AG04449 (cell line): ENCODE measurements around the gene THSD4.

Source experiments
- CTCF ChIA-PET: fragments of 350-600 bp; formaldehyde crosslinking; extraction: SDS; loops from one replicate; lab custom pipeline; 2021; ENCODE audit warnings: antibody characterized with exemption; lab: Yijun Ruan, JAX
- POLR2A ChIA-PET: fragments of 400-600, 350-600 bp; formaldehyde crosslinking; extraction: SDS; loops from one replicate; lab custom pipeline; 2020; ENCODE audit warnings: antibody characterized with exemption, inconsistent platforms; lab: Yijun Ruan, JAX
- DNase-seq: peaks from one replicate; pipeline ENCODE4 v3.0.0-alpha.2; 2010; ENCODE audit warnings: low read depth, low spot score
- H3K4me3 ChIP-seq: 2 replicates; pipeline ENCODE4 v1.5.1; 2011; ENCODE audit warnings: low read depth, mild to moderate bottlenecking, control low read depth, low read length
- CTCF ChIP-seq: IDR thresholded peaks from one replicate; pipeline ENCODE4 v1.5.1; 2011; ENCODE audit warnings: mild to moderate bottlenecking, moderate library complexity, low read length, control low read depth, inconsistent platforms; ENCODE audit not compliant: insufficient read depth; ENCODE audit errors: missing control alignments

Gene THSD4

DNA sequence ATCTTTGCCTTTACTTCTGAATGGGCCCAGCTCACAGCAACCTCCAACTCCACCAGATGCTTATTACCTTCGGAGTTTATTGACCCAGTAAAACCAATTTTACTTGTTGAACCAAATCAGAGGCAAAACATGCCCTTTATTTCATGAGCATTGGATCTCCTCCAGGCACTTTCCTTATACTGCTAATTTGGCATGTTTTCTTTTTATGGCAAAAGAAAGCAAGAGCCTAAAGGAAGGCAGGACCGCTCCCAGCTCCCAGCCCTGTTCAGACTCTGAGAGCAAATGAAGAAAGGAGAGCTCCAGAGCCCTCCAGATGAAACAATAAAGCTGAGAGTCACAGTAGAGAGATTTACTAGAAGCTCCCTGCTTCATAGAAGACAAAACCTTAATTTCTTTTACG lies 613.6 kb downstream of the THSD4 start:
- no peak for DNase-seq
- ChIA-PET CTCF (interaction anchor here (0.6 to 9.4 kb wide), 14 partner anchors 11 to 283 kb away, joined by 3 to 111 read pairs (median 6); no protein-coding TSS in a partner anchor), POLR2A (no interaction called here)
- TF ChIP-seq CTCF: no peak
- H3K4me3 ChIP-seq: no peak overlapping the region

- no peak for TF ChIP-seq CTCF
- CTCF ChIA-PET: interaction anchor here (0.6 to 9.4 kb wide), 15 partner anchors 12 to 428 kb away, joined by 3 to 111 read pairs (median 5); no protein-coding TSS in a partner anchor
- POLR2A ChIA-PET: no interaction called here
- no peak for DNase-seq
- no peak overlapping the region for H3K4me3 ChIP-seq
Observed at GRCh38 chr15:71729319-71729718, 614.0 kb downstream of the THSD4 start.

GRCh38 chr15:71730277-71731144 lies 615.2 kb downstream of the THSD4 start:
- H3K4me3 ChIP-seq: no peak overlapping the region
- peak; percentile 83 for TF ChIP-seq CTCF
- DNase-seq: no peak
- ChIA-PET POLR2A (no interaction called here), CTCF (interaction anchor here (0.6 to 9.4 kb wide), 32 partner anchors 11 to 1942 kb away, joined by 3 to 111 read pairs (median 4); no protein-coding TSS in a partner anchor)

DNA sequence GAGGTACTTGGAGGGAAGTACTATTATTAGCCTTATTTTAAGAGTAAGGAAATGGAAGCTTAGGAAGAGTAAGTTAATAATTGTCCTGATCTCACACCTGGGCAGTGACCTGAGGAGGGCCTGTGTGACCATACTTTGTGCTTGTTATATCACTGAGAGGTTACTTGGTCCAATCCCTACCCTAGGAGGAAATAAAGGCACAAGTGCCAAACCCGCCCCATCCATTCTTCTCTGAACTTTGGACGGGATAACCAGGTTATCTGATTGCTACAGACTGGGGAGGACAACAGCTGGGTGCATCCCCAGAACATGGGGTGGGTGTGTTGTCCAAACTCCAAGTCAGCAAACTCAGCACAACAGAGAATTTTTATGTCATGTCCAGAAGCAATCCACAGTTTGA lies 617.4 kb downstream of the THSD4 start:
- no peak for TF ChIP-seq CTCF
- no peak for DNase-seq
- ChIA-PET POLR2A (no interaction called here), CTCF (interaction anchor here (0.7 to 9.4 kb wide), 11 partner anchors 9 to 289 kb away, joined by 3 to 111 read pairs (median 5); no protein-coding TSS in a partner anchor)
- H3K4me3 ChIP-seq: no peak overlapping the region

DNA sequence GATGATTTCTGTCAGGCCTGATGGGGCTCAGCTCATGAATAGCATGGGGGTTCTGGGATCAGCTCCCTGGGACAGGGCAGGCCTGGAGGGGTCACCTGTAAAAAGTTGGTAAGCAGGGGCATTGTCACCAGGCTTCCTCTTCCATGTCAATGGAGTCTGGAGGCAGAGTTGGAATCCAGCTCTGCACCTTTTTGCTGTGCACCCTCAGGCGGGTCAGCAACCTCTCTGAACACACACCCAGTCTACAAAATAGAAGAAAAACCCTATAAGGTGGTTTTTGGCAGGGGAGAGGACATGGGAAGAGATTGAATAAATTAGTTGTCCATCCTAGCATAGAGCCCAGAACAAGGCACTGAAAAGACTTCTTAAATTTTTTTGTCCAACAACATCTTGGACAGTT lies 617.9 kb downstream of the THSD4 start:
- no peak overlapping the region for H3K4me3 ChIP-seq
- no peak for DNase-seq
- CTCF ChIA-PET: interaction anchor here (0.7 to 9.4 kb wide), 10 partner anchors 8 to 290 kb away, joined by 3 to 111 read pairs (median 6); no protein-coding TSS in a partner anchor
- POLR2A ChIA-PET: no interaction called here
- no peak for TF ChIP-seq CTCF

DNA sequence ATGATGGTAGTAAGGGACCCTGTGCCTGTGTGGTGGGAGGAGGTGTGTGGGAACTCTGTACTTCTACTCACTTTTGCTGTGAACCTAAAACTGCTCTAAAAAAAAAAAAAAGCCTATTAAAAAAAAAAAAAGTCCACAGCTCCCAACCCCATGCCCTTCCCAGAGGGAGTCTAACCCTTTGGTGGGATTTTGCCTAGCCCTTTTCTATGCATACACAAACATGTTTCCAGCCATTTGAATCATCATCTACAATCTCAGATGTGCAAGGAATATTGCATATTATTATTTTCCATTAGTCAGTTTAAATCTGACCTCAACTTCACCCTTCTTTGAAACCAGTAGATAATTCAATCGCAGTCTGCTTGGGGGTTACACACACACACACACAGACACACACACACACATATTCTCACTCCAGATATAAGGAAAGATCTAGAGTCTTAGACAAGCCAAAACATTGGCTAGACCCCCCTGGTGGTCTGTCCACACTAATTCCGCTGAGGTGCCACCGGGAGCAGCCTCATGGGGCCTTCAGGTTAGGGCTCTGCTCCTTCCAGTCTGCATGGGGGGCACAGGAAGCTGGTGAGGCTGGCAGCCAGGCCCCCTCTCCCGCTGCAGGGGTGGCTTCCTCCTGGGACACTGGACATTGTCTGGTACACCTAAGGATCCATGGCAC lies 619.6 kb downstream of the THSD4 start:
- H3K4me3 ChIP-seq: no peak overlapping the region
- DNase-seq: no peak
- TF ChIP-seq CTCF: no peak
- ChIA-PET CTCF (no interaction called here), POLR2A (no interaction called here)
